ENCODE results near the gene SLC9A1. TPM values are rescaled to one million over a fixed set of nuclear protein-coding genes. Genes with fewer than 3 reads are reported as not detected.
A peak's percentile ranks its signal among the peaks of the same experiment; 100 is the strongest.

SLC9A1 gene
- polyA plus RNA-seq, 3 donors: 4.5 to 14.2 (median 4.6) TPM

DNA sequence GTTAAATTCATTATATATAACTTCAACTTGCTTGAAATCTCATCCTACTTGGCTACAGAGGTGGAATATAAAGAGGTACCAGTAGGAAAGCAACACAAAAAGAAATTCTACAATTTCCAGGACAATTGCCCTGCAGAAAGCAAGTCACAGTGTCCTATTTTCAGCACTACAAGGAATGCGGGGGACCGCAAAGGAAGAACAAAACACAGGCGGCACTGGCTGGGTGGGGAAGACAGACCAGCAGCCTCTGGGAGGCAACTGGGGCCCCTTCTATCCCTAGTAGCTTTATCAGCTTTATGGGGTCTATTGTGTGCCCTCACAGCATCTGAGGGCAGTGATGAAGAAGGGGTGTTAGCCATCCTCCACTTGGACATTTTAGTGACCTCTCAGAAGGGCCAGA is 30.5 kb downstream of the SLC9A1 start:
- Histone ChIP-seq H3K4me3 (replicated peaks in 1 of 3; ENCODE audit: low read depth in 2 of 3, low read length in 3 of 3) (no peak overlapping the region), H3K79me2 (ENCODE audit: insufficient read depth, low read length) (peaks cover 38% of the 10 kb centered on the region), H3K4me2 (replicated peaks; ENCODE audit: extremely low read depth, low read length, poor library complexity, severe bottlenecking) (no peak overlapping the region), H3K4me1 (ENCODE audit: control insufficient read depth in 1 of 2, insufficient read depth in 2 of 2, low read length in 2 of 2) (peaks cover 40 to 56% of the 10 kb centered on the region in 2 donors), H3K27ac (ENCODE audit: low read depth in 1 of 2, low read length in 2 of 2) (no peak overlapping the region), H3K9ac (ENCODE audit: insufficient read depth, low read length, poor library complexity, severe bottlenecking) (no peak overlapping the region), H3K9me3 (replicated peaks in 1 of 2; ENCODE audit: control insufficient read depth in 1 of 2, insufficient read depth in 1 of 2, low read length in 2 of 2) (no peaks in the 10 kb centered on the region), H3K27me3 (ENCODE audit: control insufficient read depth in 2 of 2, insufficient read depth in 2 of 2, low read length in 2 of 2) (no peaks in the 10 kb centered on the region), H2AFZ (ENCODE audit: insufficient read depth, low read depth, low read length, poor library complexity, severe bottlenecking) (no peak overlapping the region), H4K20me1 (ENCODE audit: insufficient read depth, low read length) (no peaks in the 10 kb centered on the region), H3K36me3 (replicated peaks in 1 of 2; ENCODE audit: control insufficient read depth in 1 of 2, insufficient read depth in 2 of 2, low read length in 2 of 2) (peaks cover 13 to 30% of the 10 kb centered on the region in 2 donors)
- no peak overlapping the region for H3K4me3 Mint-ChIP-seq
- H3K9me3 Mint-ChIP-seq: no peaks in the 10 kb centered on the region
- DNase-seq: no peak
- 88% methylated on average over 3 of the region's 3 CpGs for WGBS (ENCODE audit: insufficient coverage)
- no peak overlapping the region for H3K27ac Mint-ChIP-seq
- H3K4me1 Mint-ChIP-seq: peaks cover 49% of the 10 kb centered on the region
- peaks cover 39 to 41% of the 10 kb centered on the region in 2 donors for H3K36me3 Mint-ChIP-seq
- no peaks in the 10 kb centered on the region for H3K27me3 Mint-ChIP-seq (ENCODE audit: low read depth in 3 of 3)
- intact Hi-C loops (cut with micrococcal nuclease): no loop called here
- TF ChIP-seq, protein P1, sequence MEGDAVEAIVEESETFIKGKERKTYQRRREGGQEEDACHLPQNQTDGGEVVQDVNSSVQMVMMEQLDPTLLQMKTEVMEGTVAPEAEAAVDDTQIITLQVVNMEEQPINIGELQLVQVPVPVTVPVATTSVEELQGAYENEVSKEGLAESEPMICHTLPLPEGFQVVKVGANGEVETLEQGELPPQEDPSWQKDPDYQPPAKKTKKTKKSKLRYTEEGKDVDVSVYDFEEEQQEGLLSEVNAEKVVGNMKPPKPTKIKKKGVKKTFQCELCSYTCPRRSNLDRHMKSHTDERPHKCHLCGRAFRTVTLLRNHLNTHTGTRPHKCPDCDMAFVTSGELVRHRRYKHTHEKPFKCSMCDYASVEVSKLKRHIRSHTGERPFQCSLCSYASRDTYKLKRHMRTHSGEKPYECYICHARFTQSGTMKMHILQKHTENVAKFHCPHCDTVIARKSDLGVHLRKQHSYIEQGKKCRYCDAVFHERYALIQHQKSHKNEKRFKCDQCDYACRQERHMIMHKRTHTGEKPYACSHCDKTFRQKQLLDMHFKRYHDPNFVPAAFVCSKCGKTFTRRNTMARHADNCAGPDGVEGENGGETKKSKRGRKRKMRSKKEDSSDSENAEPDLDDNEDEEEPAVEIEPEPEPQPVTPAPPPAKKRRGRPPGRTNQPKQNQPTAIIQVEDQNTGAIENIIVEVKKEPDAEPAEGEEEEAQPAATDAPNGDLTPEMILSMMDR (IDR thresholded peaks at IDR 0.05): no peak

DNA sequence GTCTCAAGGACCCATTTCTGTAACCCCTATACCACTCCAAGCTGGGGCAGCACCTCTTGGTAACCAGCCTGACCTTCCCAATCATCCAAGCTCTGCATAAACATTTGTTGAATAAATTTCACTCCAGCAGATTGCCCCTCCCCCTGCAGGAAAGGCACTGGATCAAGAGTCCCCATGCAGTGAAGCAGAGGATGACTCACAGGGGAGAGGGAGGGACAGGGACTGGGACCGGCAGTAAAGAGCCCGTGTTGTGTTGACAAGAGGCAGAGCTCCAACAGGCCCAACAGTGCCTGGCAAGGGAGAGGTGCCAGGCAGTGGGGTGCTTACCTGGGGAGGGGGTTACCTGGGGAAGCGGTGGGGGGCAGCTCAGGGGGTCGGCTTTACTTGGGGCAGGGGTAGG is 32.3 kb downstream of the SLC9A1 start:
- Mint-ChIP-seq H3K27ac (peak overlapping the region; percentile 76 to 99 (median 81)), H3K4me1 (peaks cover 66% of the 10 kb centered on the region), H3K36me3 (peaks cover 30 to 32% of the 10 kb centered on the region in 2 donors), H3K4me3 (no peak overlapping the region), H3K27me3 (ENCODE audit: low read depth in 3 of 3) (no peaks in the 10 kb centered on the region), H3K9me3 (no peaks in the 10 kb centered on the region)
- H3K27ac ChIP-seq (ENCODE audit: low read depth in 1 of 2, low read length in 2 of 2): peak overlapping the region; percentile 7 to 46
- DNase-seq: peak; percentile 71 to 77 (median 72)
- no peaks in the 10 kb centered on the region for H3K27me3 ChIP-seq (ENCODE audit: control insufficient read depth in 2 of 2, insufficient read depth in 2 of 2, low read length in 2 of 2)
- H3K4me3 ChIP-seq (replicated peaks in 1 of 3; ENCODE audit: low read depth in 2 of 3, low read length in 3 of 3): no peak overlapping the region
- H3K36me3 ChIP-seq (replicated peaks in 1 of 2; ENCODE audit: control insufficient read depth in 1 of 2, insufficient read depth in 2 of 2, low read length in 2 of 2): peaks cover 6 to 16% of the 10 kb centered on the region in 2 donors
- H2AFZ ChIP-seq (ENCODE audit: insufficient read depth, low read depth, low read length, poor library complexity, severe bottlenecking): no peak overlapping the region
- no peaks in the 10 kb centered on the region for H3K9me3 ChIP-seq (replicated peaks in 1 of 2; ENCODE audit: control insufficient read depth in 1 of 2, insufficient read depth in 1 of 2, low read length in 2 of 2)
- intact Hi-C loops (cut with micrococcal nuclease): no loop called here
- 0% methylated on average over 1 of the region's 4 CpGs for WGBS (ENCODE audit: insufficient coverage)
- H4K20me1 ChIP-seq (ENCODE audit: insufficient read depth, low read length): no peaks in the 10 kb centered on the region
- no peak overlapping the region for H3K9ac ChIP-seq (ENCODE audit: insufficient read depth, low read length, poor library complexity, severe bottlenecking)
- H3K4me1 ChIP-seq (ENCODE audit: control insufficient read depth in 1 of 2, insufficient read depth in 2 of 2, low read length in 2 of 2): peaks cover 57 to 74% of the 10 kb centered on the region in 2 donors
- TF ChIP-seq, protein P1 (IDR thresholded peaks at IDR 0.05): no peak
- peaks cover 56% of the 10 kb centered on the region for H3K79me2 ChIP-seq (ENCODE audit: insufficient read depth, low read length)
- no peak overlapping the region for H3K4me2 ChIP-seq (replicated peaks; ENCODE audit: extremely low read depth, low read length, poor library complexity, severe bottlenecking)
